Fibroblast of skin of scalp (primary cell): Measurements from ENCODE around the gene RAB3A. TPM values are rescaled to one million over a fixed set of nuclear protein-coding genes. Genes with fewer than 3 reads are reported as not detected.
A peak's percentile ranks its signal among the peaks of the same experiment; 100 is the strongest.

Experiments
- DNase-seq: peaks from one replicate; pipeline ENCODE4 v3.0.0-alpha.2; 2013
- polyA plus RNA-seq, 2 experiments: library from polyadenylated mRNA; unstranded; fragments of 120-200 nt; gene quantifications; one replicate each; pipeline ENCODE4 v1.2.1, GENCODE V29; 2013; ENCODE audit not compliant: insufficient read length in 2 of 2

The RAB3A gene, protein sequence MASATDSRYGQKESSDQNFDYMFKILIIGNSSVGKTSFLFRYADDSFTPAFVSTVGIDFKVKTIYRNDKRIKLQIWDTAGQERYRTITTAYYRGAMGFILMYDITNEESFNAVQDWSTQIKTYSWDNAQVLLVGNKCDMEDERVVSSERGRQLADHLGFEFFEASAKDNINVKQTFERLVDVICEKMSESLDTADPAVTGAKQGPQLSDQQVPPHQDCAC
- 2.7 TPM for polyA plus RNA-seq (2013, experiment 1 of 2; ENCODE audit: insufficient read length)
- polyA plus RNA-seq (2013, experiment 2 of 2; ENCODE audit: insufficient read length): 2.9 TPM

GRCh38 chr19:18203863-18204393 is at the start of gene RAB3A:
TSS of gene RAB3A (minus strand) at chr19:18204042. CDS start at chr19:18202740, 1,302 bp downstream.
- peak; percentile 100 for DNase-seq

DNA sequence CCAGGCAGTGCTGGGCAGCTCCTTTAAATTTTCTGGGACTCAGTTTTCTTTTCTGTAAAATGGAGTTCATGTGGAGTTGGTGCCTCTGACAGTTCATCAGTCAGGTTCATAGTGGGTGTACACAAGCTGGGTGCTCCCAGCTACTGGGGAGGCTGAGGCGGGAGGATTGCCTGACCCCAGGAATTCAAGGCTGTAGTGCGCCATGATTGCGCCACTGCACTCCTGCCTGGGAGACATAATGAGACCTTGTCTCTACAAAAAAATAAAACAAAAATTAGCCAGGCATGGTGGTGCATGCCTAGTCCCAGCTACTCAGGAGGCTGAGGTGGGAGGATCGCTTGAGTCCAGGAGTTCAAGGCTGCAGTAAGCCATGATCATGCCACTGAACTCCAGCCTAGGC is 49.3 kb upstream of the RAB3A start:
- no peak for DNase-seq

DNA sequence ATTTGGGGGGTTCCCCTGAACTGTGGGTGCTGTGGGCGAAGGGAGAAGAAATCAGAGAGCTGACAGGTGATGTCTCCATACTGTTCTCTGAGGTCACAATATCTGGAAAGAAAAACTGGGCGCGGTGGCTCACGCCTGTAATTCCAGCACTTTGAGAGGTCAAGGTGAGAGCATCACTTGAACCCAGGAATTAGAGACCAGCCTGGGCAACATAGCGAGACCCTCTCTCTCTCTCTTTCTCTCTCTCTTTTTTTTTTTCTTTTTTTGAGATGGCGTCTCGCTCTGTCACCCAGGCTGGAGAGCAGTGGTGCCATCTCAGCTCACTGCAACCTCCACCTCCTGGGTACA is 48.5 kb upstream of the RAB3A start:
- no peak for DNase-seq

GRCh38 chr19:18251587-18252369 is 47.9 kb upstream of the RAB3A start:
- DNase-seq: peak; percentile 61

- no peak for DNase-seq
These were observed 46.0 kb upstream of the RAB3A start for GRCh38 chr19:18249834-18250233.

- no peak for DNase-seq
These were observed 41.5 kb upstream of the RAB3A start for GRCh38 chr19:18245297-18245696.

- DNase-seq: no peak
These were observed 35.5 kb upstream of the RAB3A start for GRCh38 chr19:18239303-18239702.

DNA sequence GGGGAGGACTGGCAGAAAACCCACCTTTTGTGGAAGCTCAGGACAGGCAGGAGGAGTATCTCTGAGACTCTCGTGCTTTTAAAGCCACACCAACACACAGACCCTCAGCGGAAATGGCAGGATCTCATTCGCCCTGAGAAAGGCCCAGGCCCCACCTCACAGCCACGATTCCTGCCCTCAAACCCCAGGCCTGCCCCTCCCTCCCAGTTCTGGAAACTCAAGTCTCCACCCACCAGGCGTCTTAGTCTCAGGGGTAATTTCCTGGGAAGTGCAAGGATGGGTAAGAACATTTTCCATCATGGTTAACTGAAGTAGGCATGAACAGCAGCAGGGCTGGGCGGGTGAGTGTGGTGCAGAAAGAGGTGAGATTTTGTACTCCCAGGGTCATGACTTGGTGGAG is 30.4 kb upstream of the RAB3A start:
- DNase-seq: no peak

DNA sequence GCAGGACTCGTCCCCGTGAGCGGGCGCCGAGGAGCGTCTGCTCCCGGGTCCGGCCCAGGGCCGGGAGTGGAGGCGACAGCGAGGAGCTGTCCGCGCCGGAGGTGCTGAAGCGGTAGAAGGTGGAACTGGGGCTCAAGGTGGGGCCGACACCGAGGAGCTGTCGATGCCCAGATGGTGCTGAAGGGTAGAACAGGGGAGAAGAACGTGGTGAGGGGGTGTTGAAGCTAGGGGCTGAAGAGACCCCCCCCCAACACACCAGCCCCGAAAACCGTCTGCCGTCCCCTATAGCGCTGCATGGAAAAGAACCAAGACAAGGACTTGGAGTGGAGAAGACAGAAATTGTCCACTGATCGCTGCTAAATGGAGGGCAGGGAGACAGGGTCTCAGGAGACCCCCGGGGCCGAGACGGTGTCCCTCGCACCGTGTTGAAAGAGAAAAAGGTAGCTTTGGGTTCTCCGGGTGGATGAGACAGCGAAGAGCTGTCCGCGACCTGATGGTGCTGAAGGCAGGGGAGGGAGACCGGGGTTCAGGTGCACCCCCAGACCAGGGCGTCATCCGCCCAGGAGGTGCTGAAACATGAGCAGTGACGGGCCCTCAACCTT is 29.5 kb upstream of the RAB3A start:
- peak; percentile 47 for DNase-seq

DNA sequence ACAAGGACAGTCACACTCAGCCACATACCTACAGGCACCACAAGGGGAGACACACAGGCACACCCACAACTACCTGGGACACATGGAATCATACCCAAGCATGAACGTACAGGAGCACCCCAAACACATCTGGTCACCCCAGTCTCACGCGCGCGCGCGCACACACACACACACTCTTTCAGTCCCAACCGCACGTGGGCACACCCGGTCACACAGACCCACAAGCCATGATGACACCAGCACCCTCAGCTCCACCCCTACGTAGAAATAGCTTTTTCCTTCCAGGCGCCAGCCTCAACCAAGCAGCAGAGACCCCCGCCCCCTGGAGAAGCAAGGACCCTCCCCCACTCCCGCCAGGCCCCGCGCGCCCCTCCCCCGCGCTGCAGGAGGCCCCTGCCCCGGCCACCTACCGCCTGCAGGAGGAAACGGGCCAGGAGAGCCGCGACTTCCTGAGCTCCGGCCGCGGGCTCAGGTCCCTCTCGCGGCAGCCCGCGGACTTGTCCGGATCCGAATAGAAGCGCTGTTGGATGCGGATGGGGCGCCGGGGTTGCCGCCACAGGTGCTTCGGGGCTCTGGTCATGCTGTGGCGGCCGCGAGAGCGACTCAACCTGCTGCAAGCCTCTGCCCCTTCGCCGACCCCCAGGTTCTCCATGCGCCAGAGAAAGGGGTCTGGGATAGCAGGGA is 28.8 kb upstream of the RAB3A start:
- no peak for DNase-seq

DNA sequence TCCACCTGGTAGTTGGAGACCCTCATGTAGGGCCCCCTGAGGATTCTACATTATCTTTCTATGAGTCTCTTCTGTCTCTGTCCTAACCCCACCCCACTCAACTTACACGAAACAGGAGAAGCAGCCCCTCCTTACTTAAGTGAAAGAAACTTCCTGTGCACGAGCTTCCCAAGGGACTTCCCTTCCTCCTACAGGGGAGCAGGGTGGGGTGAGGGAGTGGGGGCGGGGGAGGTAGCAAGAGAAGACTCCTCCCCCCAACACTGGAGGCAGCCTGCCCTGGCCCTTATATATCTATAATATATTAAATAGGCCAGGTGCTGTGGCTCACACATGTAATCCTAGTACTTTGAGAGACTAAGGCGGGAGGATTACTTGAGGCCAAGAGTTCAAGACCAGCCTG is 27.9 kb upstream of the RAB3A start:
- no peak for DNase-seq

- no peak for DNase-seq
These were observed 27.3 kb upstream of the RAB3A start for GRCh38 chr19:18230941-18231734.

GRCh38 chr19:18229915-18230314 is 26.1 kb upstream of the RAB3A start:
- no peak for DNase-seq

DNA sequence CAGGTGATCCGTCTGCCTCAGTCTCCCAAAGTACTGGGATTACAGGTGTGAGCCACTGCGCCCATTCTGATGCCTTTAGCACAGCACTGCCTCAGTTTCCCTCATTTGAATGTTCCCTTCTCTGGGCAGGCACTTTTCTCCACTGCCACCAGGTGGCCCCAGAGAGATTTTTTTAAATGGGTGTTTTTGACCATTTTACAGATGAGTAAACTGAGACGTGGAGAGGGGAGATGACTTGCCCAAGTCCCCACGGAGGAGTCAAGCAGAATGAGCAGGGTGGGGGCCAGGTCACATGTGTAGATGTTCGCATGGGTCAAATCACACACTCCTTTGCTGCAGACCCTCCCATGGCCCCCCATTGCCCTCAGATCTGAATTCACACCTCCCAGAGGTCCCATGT is 25.6 kb upstream of the RAB3A start:
- DNase-seq: no peak

- no peak for DNase-seq
These were observed 24.0 kb upstream of the RAB3A start for GRCh38 chr19:18227781-18228271.

DNA sequence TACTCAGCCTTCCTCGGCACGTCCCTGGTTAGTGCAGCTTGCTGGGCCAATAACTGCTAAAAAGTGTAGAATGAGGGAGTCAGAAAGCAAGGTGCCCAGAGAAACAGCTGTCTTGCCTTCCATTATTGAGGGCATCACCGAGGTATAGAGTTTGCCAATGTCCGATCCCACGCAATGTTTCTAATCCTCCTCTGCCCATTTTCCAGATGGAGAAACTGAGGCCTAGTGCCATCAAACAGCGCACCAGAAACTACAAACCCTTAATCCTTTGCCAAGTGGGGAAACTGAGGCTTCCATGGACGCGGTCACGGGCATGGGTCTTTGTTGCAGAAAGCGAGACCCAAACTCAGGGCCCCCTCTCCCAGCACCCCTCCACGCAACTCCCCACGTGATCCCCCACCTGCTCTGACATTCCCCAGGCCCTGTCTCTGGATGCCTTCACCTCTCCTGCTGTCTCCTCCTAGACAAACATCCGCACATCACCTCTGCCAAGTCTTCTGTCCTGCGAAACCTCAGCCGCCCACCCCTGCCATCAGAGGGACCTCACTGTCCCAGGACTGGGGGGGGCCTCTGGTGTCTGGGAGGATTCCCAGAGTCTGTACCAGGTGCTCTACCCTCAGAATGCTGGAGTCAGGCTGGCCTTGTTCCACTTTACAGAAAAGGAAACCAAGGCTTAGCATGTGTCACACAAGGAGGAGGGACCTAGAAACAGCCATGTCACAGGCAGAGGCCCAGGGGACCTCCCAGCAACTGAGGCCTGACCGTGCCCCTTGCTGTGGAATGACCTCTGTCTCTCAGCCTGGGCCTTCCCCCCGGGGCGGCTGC is 23.3 kb upstream of the RAB3A start:
- no peak for DNase-seq

GRCh38 chr19:18225702-18226468 is 22.0 kb upstream of the RAB3A start, which contains the start of gene PDE4C:
TSS of gene PDE4C (minus strand) at chr19:18226438. CDS start at chr19:18226415, 23 bp downstream.
- peak; percentile 36 for DNase-seq

GRCh38 chr19:18225355-18225701 is 21.5 kb upstream of the RAB3A start:
- DNase-seq: no peak

GRCh38 chr19:18224525-18225354 is 20.9 kb upstream of the RAB3A start:
- peak; percentile 96 for DNase-seq
